IPS-NIHi11 (cell line): Measurements from ENCODE around the gene UFC1.
"Not testable (repeated sequence)": the region's sequence is repeated elsewhere in the genome, so short reads cannot be mapped to it uniquely, and the experiment has no call there.

ENCODE experiments used
- DNase-seq: peaks from one replicate; pipeline ENCODE4 v3.0.0; 2012; ENCODE audit warnings: mixed read lengths, low spot score

Gene UFC1

DNA sequence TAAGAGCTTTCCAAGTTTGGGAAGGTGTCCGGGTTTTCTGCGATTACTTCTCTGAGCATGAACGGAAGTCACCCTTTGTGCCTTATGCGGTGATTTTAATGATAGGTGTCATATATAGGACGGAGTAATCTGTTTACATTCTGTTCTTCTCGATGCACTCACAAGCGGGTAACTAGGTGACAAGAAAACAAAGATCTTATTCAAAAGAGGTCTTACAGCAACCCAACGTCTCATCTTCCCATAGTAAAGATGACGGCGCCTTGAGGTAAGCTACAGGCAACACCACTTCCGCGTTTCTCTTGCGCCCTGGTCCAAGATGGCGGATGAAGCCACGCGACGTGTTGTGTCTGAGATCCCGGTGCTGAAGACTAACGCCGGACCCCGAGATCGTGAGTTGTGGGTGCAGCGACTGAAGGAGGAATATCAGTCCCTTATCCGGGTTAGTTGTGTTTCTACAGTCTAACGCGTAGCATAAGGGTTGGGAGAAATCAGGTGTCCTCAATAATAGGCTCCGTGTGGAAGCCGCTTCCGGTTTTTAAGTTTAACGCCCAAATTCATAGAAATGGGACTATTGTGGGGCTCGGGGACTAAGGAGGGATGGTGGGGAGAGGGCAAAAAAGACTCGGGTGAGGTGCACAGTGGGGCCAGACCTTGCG lies at the start of gene UFC1:
Gene UFC1 (plus strand): TSS at position 297 of the 656 bp plus-strand sequence. CDS start 20 bp downstream, at position 317.
- peak; percentile 75 for DNase-seq

DNA sequence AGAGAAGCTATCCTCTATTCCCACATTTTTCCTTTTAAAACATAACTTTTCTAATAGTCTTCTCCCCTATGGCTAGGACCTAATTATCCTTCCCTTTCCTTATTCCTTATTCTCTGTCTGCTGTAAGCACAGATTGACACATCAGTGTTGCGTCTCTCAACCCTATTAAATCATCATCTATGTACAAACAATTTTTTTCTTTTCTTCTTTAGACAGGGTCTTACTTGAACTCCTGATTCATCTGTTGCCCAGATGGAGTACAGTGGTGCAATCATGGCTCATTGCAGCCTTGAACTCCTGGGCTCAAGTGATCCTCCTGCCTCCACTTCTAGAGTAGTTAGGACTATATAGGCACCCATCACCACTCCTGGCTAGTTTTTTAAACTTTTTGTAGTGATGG lies 47.3 kb upstream of the UFC1 start:
- no peak for DNase-seq

- DNase-seq, result no peak
Measured at GRCh38 chr1:161111117-161111516, 42.7 kb upstream of the UFC1 start.

DNA sequence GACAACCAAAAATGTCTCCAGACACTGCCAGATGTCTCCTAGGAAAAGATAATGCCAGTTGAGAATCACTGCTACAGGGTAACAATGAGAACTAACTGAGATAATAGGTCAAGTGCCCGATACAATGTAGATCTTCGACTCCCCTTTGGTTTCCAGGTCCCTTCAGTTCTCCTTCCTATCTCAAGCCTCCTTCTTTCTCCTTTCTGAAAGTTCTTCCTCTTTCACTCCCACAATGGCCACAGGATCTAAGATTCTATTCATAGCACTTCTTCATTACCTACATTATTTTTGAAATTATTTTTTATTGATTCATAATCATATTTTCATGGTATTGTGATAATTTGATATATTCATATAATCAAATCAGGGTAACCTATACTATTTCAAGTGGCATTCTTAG lies 42.3 kb upstream of the UFC1 start:
- no peak for DNase-seq

GRCh38 chr1:161113915-161114314 lies 39.9 kb upstream of the UFC1 start:
- no peak for DNase-seq

GRCh38 chr1:161114556-161114955 lies 39.2 kb upstream of the UFC1 start:
- DNase-seq, result no peak

GRCh38 chr1:161115132-161115711 lies 38.6 kb upstream of the UFC1 start:
- DNase-seq, result no peak

GRCh38 chr1:161115961-161116360 lies 37.8 kb upstream of the UFC1 start:
- DNase-seq, result not testable (repeated sequence)

- peak; percentile 94 for DNase-seq
Measured at GRCh38 chr1:161117759-161118581, 35.8 kb upstream of the UFC1 start, which contains the start of the genes NIT1 and PFDN2. Gene NIT1, plus strand, starts transcription at chr1:161118105. Its CDS starts 72 bp downstream, at chr1:161118177. Gene PFDN2, minus strand, starts transcription at chr1:161118037. Its CDS starts 11 bp downstream, at chr1:161118026.

GRCh38 chr1:161119092-161119903 lies 34.5 kb upstream of the UFC1 start:
- peak; percentile 64 for DNase-seq

- DNase-seq, result no peak
Measured at GRCh38 chr1:161121042-161121650, 32.6 kb upstream of the UFC1 start.

DNA sequence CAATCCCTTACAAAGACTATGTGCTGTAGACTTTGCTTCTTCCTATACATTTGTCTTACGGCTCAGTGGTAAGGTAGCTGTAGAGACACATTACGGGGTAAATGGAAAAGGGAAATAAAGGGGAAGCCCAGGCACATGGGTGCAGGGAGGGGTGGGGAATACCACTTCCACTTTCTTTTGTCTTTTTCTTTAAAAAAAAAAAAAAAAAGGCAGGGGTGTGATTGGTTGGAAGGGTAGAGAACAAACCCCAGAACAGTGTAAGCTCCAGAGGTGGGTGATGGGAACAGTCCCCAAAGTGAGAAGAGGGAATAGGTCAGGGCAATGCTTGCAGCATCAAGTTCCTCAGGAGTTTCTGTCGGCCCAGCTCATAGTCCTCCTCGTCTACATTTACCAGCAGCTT lies 31.9 kb upstream of the UFC1 start:
- no peak for DNase-seq

DNA sequence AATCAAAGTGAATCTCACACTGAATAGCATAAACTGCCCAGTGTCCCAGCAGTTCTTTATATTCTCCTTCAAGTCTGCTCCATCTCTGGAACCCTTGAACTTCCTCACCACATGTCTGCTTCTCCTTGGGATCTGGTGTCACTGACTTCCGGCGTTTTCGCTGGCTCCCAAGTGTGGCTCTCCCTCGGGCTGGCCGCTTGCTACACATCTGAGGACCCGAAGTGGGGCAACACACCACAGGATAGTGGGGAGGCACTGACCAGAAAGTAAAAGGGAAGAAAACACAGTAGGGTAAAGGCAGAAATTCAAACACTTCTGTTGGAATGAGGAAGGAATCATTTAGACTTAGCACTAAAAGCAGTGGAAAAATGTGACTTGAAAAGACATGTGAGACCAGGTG lies 30.8 kb upstream of the UFC1 start:
- no peak for DNase-seq

DNA sequence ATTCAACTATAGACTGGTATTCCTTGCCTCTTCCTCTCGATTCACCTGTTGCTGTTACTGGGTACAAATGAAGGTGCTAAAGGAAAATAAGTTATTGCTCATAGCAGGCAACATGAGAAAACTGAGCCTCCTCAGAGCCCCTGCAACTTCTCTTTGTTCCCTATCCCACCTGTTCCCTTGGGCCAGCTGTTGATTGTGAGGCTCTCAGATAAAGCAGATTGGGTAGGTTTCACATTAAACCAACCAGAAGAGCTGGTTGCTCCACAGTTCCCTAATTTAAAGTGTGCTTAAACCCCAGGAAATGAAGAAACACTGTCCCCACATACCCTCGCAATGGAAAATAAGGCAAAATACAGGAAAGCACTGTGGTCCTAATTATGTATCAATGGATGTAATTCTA lies 26.1 kb upstream of the UFC1 start:
- DNase-seq, result no peak

DNA sequence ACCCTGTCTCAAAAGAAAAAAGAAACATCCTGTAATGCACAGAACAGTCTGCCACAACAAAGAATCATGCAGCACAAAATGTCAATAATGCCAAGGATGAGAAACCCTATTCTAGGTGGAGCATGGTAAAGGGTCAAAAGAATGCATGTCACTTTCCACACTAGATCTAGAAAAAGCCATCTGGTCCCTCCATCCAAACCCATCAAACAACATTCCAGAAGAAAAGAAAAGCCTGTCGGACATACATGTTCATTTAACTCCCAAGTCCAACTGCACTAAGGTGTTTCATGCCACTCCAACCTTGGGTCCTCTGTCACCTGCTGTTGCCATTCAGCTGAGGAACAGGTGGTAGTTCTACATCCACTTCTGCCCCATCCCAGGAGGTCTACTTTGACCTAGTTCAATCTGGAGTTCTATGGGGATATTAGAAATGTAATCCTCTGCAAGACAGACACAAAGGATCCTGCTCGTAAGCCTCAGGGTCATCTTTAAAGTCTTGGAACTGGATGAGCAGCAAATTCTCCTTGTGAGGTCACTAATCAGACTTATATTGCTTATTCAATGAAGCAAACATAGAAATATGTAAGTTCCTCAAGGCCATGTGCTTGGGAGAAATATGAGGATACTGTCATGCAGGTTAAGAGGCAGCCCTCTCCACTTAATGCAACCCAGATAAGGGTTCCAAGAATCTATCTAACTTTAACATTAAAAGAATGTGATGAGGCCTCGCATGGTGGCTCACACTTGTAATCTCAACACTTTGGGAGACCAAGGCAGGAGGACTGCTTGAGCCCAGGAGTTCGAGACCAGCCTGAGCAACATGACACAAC lies 25.0 kb upstream of the UFC1 start:
- no peak for DNase-seq

DNA sequence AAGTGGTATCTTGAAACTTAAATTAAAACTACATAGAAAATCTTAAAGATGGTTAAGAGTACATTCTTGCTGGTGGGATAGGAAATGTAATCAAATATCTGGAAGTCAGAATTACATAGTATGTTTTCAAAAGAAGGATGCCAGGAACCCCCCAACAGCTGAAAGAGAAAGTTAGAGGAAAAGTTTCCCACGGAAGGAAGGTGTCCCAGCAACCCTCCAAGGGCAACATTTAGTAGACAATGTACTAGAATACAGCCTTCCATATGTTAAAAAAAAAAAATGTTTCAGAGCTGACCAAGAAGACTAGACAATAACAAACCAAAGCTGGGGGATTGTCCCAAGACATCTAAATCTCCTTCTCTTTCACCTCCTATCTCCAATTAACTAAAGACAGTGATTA lies 23.5 kb upstream of the UFC1 start:
- DNase-seq, result no peak

DNA sequence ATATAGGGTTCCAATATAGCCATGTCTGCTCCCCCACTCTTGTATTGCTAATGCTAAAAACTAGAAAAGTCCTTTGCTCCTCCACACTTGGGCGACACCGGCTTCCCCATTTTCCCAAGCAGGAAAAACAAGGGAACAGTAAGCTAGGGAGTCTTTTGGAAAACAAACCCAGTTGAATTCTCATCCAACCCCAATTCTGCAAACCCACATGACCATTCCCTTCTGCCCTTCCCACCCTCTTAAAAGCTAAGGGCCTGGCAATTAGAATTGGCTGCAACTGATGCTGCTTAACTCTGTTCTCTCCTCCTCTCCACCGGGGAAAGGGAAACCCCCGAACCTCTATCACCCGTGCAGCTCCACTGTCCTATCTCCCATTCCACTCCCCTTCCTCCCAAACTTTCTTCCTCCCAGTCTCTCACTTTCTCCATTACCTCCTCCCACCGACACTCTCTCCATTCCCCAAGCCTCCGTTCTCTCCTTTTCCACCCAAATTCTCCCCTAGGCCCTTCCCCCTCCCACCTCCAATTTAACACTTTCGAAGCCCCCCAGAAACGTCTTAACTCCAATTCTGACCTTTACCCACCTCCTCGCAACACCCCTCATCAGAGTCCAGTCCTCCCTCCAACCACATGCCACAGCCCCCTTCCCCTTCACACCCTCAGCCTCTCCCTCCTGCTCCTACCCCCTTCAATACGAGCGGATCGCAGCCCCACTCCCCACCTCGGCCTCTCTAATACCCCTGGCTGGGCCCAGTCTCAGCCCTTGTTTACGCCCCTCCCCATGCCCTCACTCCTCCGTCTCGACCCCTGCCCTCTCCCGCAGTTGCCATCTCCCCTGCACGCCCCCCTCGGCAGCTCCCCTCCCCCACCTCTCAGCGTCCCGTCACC lies 22.0 kb upstream of the UFC1 start:
- DNase-seq, result peak; percentile 12

DNA sequence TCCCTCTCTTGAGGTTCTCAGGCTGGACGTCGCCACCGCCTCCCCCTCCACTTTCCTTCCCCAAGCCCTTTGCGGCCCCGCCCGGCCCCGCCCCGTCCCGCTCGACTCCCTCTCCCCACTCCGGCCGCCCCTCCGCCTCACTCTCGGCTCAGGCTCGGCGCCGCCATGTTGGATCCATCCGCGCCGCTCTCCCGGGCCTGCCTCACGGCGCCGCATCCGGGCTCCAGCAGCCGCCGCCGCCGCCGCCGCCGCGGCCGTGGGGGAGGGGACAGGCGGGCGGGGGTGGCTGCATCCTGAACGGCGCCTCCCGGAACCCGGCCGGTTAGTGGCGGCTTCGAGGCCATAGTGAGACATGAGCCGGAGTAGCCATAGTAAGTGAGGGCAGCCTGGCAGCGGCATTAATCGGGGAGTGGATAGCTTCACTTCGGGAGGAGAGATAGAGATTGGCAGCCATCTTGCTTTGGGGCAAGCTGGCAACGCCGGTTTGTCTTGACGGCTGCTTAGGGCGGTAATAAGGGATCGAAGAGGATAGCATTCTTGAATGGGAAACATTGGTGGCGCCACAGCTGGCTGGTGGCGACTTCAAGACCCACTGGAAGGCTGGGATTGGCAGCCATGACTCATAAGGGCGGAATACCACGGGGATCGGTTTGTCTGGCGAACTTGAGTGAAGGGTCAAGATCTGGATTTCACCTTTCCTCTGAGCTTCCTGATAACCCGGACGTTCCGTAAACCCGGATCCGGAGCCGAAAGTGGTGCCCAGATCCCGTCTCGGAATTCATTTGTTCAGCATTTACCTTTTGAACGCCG lies 21.2 kb upstream of the UFC1 start, which contains the start of gene DEDD:
Gene DEDD (minus strand): TSS at position 258 of the 810 bp plus-strand sequence. CDS start 8,205 bp downstream, outside the sequence.
- peak; percentile 92 for DNase-seq
